SK-N-MC (cell line): Measurements from ENCODE around the gene ALDOB.

Source experiments
- EZH2 ChIP-seq: fragments of 200-600 bp; sonication (generic); IDR thresholded peaks from one replicate; pipeline ENCODE4 v1.6.1; 2017; ENCODE audit warnings: antibody characterized with exemption
- FOXP2 ChIP-seq: optimal IDR thresholded peaks from 2 replicates; pipeline ENCODE3; 2011; ENCODE audit warnings: mild to moderate bottlenecking, moderate library complexity; ENCODE audit not compliant: insufficient read depth; ENCODE audit errors: extremely low read length, control extremely low read depth
- POLR2AphosphoS5 ChIP-seq: IDR thresholded peaks from 2 replicates; pipeline ENCODE4 v1.6.1; 2012; ENCODE audit warnings: mild to moderate bottlenecking, low read depth, low read length, borderline replicate concordance

GRCh38 chr9:101479338-101480030 is 43.9 kb upstream of the ALDOB start:
- TF ChIP-seq POLR2AphosphoS5: no peak
- no peak for TF ChIP-seq EZH2
- no peak for TF ChIP-seq FOXP2
